HCT116 (cell line): ENCODE measurements around the gene VPS4B. TPM values are rescaled to one million over a fixed set of nuclear protein-coding genes. Genes with fewer than 3 reads are reported as not detected.
"Not testable (repeated sequence)": the region's sequence is repeated elsewhere in the genome, so short reads cannot be mapped to it uniquely, and the experiment has no call there.

Experiments used
- ATAC-seq: fragments of 200-7000 bp; cut with Tn5 transposase; 2 replicates; pipeline ENCODE4 v1.9.1; 2020; ENCODE audit warnings: mild to moderate bottlenecking, moderate library complexity
- BruUV-seq: library from RNA; stranded (reverse); fragments of 400-500 nt; replicated peaks from 2 replicates; lab custom pipeline; 2021; lab: Mats Ljungman, UMichigan
- CTCF ChIA-PET: fragments of 300-600 bp; sonication (Branson Sonifier 250); formaldehyde crosslinking; loops from one replicate; lab custom pipeline; 2021; ENCODE audit warnings: antibody characterized with exemption; lab: Charles Lee
- POLR2A ChIA-PET: fragments of 300-600, 350-600 bp; sonication (Branson Sonifier 250); formaldehyde crosslinking; loops from one replicate; lab custom pipeline; 2021; ENCODE audit warnings: antibody characterized with exemption; lab: Charles Lee
- RAD21 ChIA-PET, 2 experiments: fragments of 300-600 bp; sonication (Branson Sonifier 250); formaldehyde crosslinking; loops; one replicate each; lab custom pipeline; 2023; ENCODE audit warnings: low total read pairs in 2 of 2; ENCODE audit not compliant: uncharacterized antibody in 2 of 2, unreplicated experiment in 2 of 2, low non-redundant PET in 1 of 2; lab: Charles Lee
- DNase-seq: peaks from one replicate; pipeline ENCODE4 v3.0.0-alpha.2; 2010; ENCODE audit warnings: low read depth, low spot score
- H2AFZ ChIP-seq: fragments of 200-600 bp; shearing (Covaris generic), sonication (generic); 2 replicates; pipeline ENCODE4 v1.6.1; 2017; ENCODE audit warnings: low read depth, mixed run types, mixed read lengths, antibody characterized with exemption, low read length; ENCODE audit not compliant: poor library complexity, severe bottlenecking
- H3K27ac ChIP-seq: 2 replicates; pipeline ENCODE4 v1.5.1; 2012; ENCODE audit warnings: low read depth, low read length
- H3K27me3 ChIP-seq: fragments of 200-600 bp; sonication (generic); 2 replicates; pipeline ENCODE4 v1.6.1; 2016; ENCODE audit warnings: mixed run types, low read length, mixed read lengths; ENCODE audit not compliant: insufficient read depth
- H3K36me3 ChIP-seq, 2 experiments: fragments of 200-500 bp in 1 of 2; fragments of 200-600 bp in 1 of 2; sonication (Bioruptor generic) in 1 of 2; sonication (generic) in 1 of 2; 2 replicates each; pipeline versions ENCODE4 v1.5.1 to v1.6.1; 2014 to 2016; ENCODE audit warnings: low read length in 2 of 2, inconsistent platforms in 1 of 2, mixed read lengths in 1 of 2, mixed run types in 1 of 2; ENCODE audit not compliant: insufficient read depth in 2 of 2, control insufficient read depth in 1 of 2
- H3K4me1 ChIP-seq, 2 experiments: fragments of 200-600 bp in 1 of 2; sonication (generic) in 1 of 2; 2 replicates each; pipeline versions ENCODE4 v1.5.1 to v1.6.1; 2012 to 2017; ENCODE audit warnings: low read length in 2 of 2, inconsistent platforms in 1 of 2, mild to moderate bottlenecking in 1 of 2, mixed read lengths in 1 of 2, mixed run types in 1 of 2, moderate library complexity in 1 of 2; ENCODE audit not compliant: insufficient read depth in 2 of 2, control insufficient read depth in 1 of 2
- H3K4me2 ChIP-seq: fragments of 200-600 bp; sonication (generic); 2 replicates; pipeline ENCODE4 v1.6.1; 2017; ENCODE audit warnings: mixed run types, low read length, mixed read lengths
- H3K4me3 ChIP-seq, 2 experiments: fragments of 200-600 bp in 1 of 2; sonication (generic) in 1 of 2; replicated peaks in 1 of 2; 2 replicates each; pipeline ENCODE4 v1.5.1; 2011 to 2016; ENCODE audit warnings: low read length in 2 of 2, control low read depth in 1 of 2, low read depth in 1 of 2, mild to moderate bottlenecking in 1 of 2, mixed read lengths in 1 of 2, mixed run types in 1 of 2
- H3K79me2 ChIP-seq: fragments of 200-600 bp; sonication (generic); 2 replicates; pipeline ENCODE4 v1.6.1; 2017; ENCODE audit warnings: mild to moderate bottlenecking, mixed run types, low read length, moderate library complexity, mixed read lengths; ENCODE audit not compliant: insufficient read depth
- H3K9ac ChIP-seq: fragments of 200-600 bp; sonication (generic); 2 replicates; pipeline ENCODE4 v1.6.1; 2016; ENCODE audit warnings: low read length, mixed read lengths
- H3K9me2 ChIP-seq: fragments of 200-600 bp; sonication (generic), shearing (Covaris generic); 2 replicates; pipeline ENCODE4 v1.6.1; 2017; ENCODE audit warnings: mixed run types, mild to moderate bottlenecking, moderate library complexity; ENCODE audit not compliant: insufficient read depth
- H3K9me3 ChIP-seq, 2 experiments: fragments of 200-500 bp in 1 of 2; fragments of 200-600 bp in 1 of 2; sonication (Bioruptor generic) in 1 of 2; sonication (generic) in 1 of 2; 2 replicates each; pipeline ENCODE4 v1.6.1; 2014 to 2017; ENCODE audit warnings: low read length in 2 of 2, mixed read lengths in 2 of 2, inconsistent platforms in 1 of 2, low read depth in 1 of 2, mild to moderate bottlenecking in 1 of 2, mixed run types in 1 of 2, moderate library complexity in 1 of 2; ENCODE audit not compliant: control insufficient read depth in 1 of 2, insufficient read depth in 1 of 2
- H4K20me1 ChIP-seq: fragments of 200-600 bp; sonication (generic), shearing (Covaris generic); 2 replicates; pipeline ENCODE4 v1.6.1; 2017; ENCODE audit warnings: mixed run types, mild to moderate bottlenecking, moderate library complexity; ENCODE audit not compliant: insufficient read depth
- CBX3 ChIP-seq: IDR thresholded peaks from 2 replicates; pipeline ENCODE4 v1.6.1; 2012; ENCODE audit warnings: low read depth
- CEBPB ChIP-seq: IDR thresholded peaks from 2 replicates; pipeline ENCODE4 v1.6.1; 2012; ENCODE audit warnings: low read depth
- FOSL1 ChIP-seq: IDR thresholded peaks from 2 replicates; pipeline ENCODE4 v1.6.1; 2012; ENCODE audit warnings: low read depth
- JUND ChIP-seq: IDR thresholded peaks from 2 replicates; pipeline ENCODE4 v1.6.1; 2012
- POLR2AphosphoS5 ChIP-seq: IDR thresholded peaks from 2 replicates; pipeline ENCODE4 v1.6.1; 2011; ENCODE audit warnings: mild to moderate bottlenecking, low read depth, low read length, moderate library complexity
- SIN3A ChIP-seq: IDR thresholded peaks from 2 replicates; pipeline ENCODE4 v1.6.1; 2012; ENCODE audit warnings: low read depth
- SP1 ChIP-seq: IDR thresholded peaks from 2 replicates; pipeline ENCODE4 v1.6.1; 2012; ENCODE audit warnings: low read depth
- SRF ChIP-seq: IDR thresholded peaks from 2 replicates; pipeline ENCODE4 v1.6.1; 2012; ENCODE audit warnings: low read depth
- YY1 ChIP-seq: IDR thresholded peaks from 2 replicates; pipeline ENCODE4 v1.6.1; 2011; ENCODE audit warnings: low read length, low read depth, moderate library complexity, mild to moderate bottlenecking; ENCODE audit not compliant: insufficient replicate concordance; ENCODE audit errors: extremely low read depth
- intact Hi-C: fragments of 100-400 bp; cut with micrococcal nuclease; formaldehyde crosslinking; loops from 2 replicates; pipeline ENCODE4 v1.10.0; 2022
- total RNA-seq: library from RNA; stranded (reverse); gene quantifications from one replicate; pipeline ENCODE4 v1.2.1, GENCODE V29; 2021; ENCODE audit not compliant: unreplicated experiment
- TF ChIP-seq, protein P1 (sequence below), 3 experiments: fragments of 200-600 bp in 1 of 3; sonication (generic) in 1 of 3; IDR thresholded peaks in 2 of 3; conservative IDR thresholded peaks in 1 of 3; 2 replicates each; pipeline ENCODE4 v1.5.1; 2012 to 2017; ENCODE audit warnings: low read depth in 2 of 3, low read length in 2 of 3, antibody characterized with exemption in 1 of 3, borderline replicate concordance in 1 of 3, control low read depth in 1 of 3, mild to moderate bottlenecking in 1 of 3, mixed read lengths in 1 of 3, mixed run types in 1 of 3, moderate library complexity in 1 of 3; ENCODE audit not compliant: insufficient read depth in 1 of 3
- TF ChIP-seq, protein P2 (sequence below): IDR thresholded peaks from 2 replicates; pipeline ENCODE4 v1.6.1; 2012
- TF ChIP-seq, protein P3 (sequence below): IDR thresholded peaks from 2 replicates; pipeline ENCODE4 v1.6.1; 2012; ENCODE audit warnings: low read depth

VPS4B gene
- total RNA-seq, 1 experiment from 2014 or later = 68.3 TPM

DNA sequence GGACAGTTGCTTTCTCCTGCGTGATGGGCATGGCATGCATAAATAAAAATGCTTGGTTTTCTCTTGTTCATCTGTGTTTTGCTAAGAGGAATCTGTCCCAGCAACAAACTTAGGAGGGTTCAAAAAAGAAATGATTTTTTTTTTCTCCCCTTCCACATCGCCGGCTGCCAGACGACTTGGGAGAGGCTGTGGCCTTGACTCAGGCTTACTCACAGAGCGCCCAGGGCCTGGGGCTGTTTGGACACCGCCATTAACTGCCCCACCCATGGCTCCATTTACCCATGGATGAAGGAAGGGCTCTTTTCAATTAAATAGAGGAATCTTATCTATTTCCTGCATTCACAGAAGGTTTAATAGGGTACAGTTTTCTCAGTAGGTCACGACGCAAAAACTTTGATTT is 32.2 kb upstream of the VPS4B start:
- H3K4me3 ChIP-seq = no peak overlapping the region; a peak in 1 of 4 replicates
- DNase-seq = no peak
- H3K9me3 ChIP-seq = no peaks in the 10 kb centered on the region
- H3K79me2 ChIP-seq = no peaks in the 10 kb centered on the region
- no peaks in the 10 kb centered on the region for H4K20me1 ChIP-seq
- no peaks in the 10 kb centered on the region for H3K9me2 ChIP-seq
- BruUV-seq = no TSS peak
- no peak overlapping the region for H3K27ac ChIP-seq
- H3K36me3 ChIP-seq = no peaks in the 10 kb centered on the region
- no peak overlapping the region for H3K9ac ChIP-seq
- peak overlapping the region; percentile 98 for H2AFZ ChIP-seq
- CTCF ChIA-PET = no interaction called here
- H3K4me1 ChIP-seq = peaks cover 0 to 16% of the 10 kb centered on the region in 2 experiments; a peak in 2 of 4 replicates
- peak overlapping the region; percentile 62 for H3K4me2 ChIP-seq
- H3K27me3 ChIP-seq = no peaks in the 10 kb centered on the region
- POLR2A ChIA-PET = no interaction called here
- RAD21 ChIA-PET = no interaction called here
- intact Hi-C loops = no loop called here
- peak; percentile 75 for ATAC-seq
- TF ChIP-seq SIN3A = no peak
- TF ChIP-seq, protein P1, sequence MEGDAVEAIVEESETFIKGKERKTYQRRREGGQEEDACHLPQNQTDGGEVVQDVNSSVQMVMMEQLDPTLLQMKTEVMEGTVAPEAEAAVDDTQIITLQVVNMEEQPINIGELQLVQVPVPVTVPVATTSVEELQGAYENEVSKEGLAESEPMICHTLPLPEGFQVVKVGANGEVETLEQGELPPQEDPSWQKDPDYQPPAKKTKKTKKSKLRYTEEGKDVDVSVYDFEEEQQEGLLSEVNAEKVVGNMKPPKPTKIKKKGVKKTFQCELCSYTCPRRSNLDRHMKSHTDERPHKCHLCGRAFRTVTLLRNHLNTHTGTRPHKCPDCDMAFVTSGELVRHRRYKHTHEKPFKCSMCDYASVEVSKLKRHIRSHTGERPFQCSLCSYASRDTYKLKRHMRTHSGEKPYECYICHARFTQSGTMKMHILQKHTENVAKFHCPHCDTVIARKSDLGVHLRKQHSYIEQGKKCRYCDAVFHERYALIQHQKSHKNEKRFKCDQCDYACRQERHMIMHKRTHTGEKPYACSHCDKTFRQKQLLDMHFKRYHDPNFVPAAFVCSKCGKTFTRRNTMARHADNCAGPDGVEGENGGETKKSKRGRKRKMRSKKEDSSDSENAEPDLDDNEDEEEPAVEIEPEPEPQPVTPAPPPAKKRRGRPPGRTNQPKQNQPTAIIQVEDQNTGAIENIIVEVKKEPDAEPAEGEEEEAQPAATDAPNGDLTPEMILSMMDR (IDR thresholded peaks at IDR 0.05 in 2 of 3, conservative IDR thresholded peaks at IDR 0.05 in 1 of 3; ENCODE audit: borderline replicate concordance in 1 of 3, insufficient read depth in 1 of 3, low read depth in 2 of 3, low read length in 2 of 3) = no peak
- TF ChIP-seq YY1 = peak; percentile 59
- TF ChIP-seq POLR2AphosphoS5 = no peak
- TF ChIP-seq, protein P2, sequence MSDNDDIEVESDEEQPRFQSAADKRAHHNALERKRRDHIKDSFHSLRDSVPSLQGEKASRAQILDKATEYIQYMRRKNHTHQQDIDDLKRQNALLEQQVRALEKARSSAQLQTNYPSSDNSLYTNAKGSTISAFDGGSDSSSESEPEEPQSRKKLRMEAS = no peak
- TF ChIP-seq, protein P3, sequence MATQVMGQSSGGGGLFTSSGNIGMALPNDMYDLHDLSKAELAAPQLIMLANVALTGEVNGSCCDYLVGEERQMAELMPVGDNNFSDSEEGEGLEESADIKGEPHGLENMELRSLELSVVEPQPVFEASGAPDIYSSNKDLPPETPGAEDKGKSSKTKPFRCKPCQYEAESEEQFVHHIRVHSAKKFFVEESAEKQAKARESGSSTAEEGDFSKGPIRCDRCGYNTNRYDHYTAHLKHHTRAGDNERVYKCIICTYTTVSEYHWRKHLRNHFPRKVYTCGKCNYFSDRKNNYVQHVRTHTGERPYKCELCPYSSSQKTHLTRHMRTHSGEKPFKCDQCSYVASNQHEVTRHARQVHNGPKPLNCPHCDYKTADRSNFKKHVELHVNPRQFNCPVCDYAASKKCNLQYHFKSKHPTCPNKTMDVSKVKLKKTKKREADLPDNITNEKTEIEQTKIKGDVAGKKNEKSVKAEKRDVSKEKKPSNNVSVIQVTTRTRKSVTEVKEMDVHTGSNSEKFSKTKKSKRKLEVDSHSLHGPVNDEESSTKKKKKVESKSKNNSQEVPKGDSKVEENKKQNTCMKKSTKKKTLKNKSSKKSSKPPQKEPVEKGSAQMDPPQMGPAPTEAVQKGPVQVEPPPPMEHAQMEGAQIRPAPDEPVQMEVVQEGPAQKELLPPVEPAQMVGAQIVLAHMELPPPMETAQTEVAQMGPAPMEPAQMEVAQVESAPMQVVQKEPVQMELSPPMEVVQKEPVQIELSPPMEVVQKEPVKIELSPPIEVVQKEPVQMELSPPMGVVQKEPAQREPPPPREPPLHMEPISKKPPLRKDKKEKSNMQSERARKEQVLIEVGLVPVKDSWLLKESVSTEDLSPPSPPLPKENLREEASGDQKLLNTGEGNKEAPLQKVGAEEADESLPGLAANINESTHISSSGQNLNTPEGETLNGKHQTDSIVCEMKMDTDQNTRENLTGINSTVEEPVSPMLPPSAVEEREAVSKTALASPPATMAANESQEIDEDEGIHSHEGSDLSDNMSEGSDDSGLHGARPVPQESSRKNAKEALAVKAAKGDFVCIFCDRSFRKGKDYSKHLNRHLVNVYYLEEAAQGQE = no peak
- no peak for TF ChIP-seq CEBPB
- peak; percentile 42 for TF ChIP-seq JUND
- TF ChIP-seq FOSL1 = peak; percentile 71
- TF ChIP-seq SP1 = peak; percentile 66
- TF ChIP-seq CBX3 = 0 out of 2 replicates have a peak, but pooled peaks have one; percentile 16
- TF ChIP-seq SRF = no peak

DNA sequence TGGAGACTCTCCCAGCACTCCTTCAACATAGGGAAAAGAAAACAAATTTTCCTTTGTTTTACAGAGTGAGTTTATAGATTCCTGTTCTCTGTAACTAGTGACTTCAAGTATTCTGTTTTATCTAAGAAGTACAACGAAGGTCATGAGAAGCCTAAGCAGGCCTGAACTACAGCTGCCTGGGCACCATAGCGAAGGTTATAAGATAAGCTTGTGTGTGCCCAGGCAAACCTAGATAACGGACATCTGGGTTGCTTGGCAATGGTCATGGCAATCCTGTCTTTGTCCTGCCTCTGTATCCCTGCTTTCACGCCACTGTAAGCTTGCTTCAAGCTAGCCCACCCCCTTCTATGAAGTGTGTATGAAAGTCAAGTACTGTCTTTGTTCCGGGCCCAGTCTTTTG is 30.5 kb upstream of the VPS4B start:
- H3K79me2 ChIP-seq, POLR2A ChIA-PET, H4K20me1 ChIP-seq, H3K27me3 ChIP-seq, DNase-seq, H3K4me3 ChIP-seq, H3K9me2 ChIP-seq, BruUV-seq, H3K27ac ChIP-seq, H3K36me3 ChIP-seq, H3K4me2 ChIP-seq, H3K9me3 ChIP-seq, ATAC-seq, RAD21 ChIA-PET, CTCF ChIA-PET, H3K9ac ChIP-seq, intact Hi-C loops: not testable (repeated sequence)
- Histone ChIP-seq H3K4me1 (peaks cover 0 to 12% of the 10 kb centered on the region in 2 experiments; a peak in 2 of 4 replicates), H2AFZ (peak overlapping the region; percentile 35)
